GM21717 (cell line): ENCODE results near the gene CDK11A.
"Not testable (repeated sequence)": the region's sequence is repeated elsewhere in the genome, so short reads cannot be mapped to it uniquely, and the experiment has no call there.

ENCODE experiments used
- ATAC-seq: cut with Tn5 transposase; IDR thresholded peaks from one replicate; pipeline ENCODE4 v1.9.1; 2021; ENCODE audit warnings: mild to moderate bottlenecking, moderate library complexity; ENCODE audit not compliant: unreplicated experiment

CDK11A gene

GRCh38 chr1:1754051-1754815 is 30.1 kb upstream of the CDK11A start:
- ATAC-seq: no peak

- ATAC-seq: no peak
Measured at GRCh38 chr1:1753607-1754005, 29.4 kb upstream of the CDK11A start.

- ATAC-seq: no peak
Measured at GRCh38 chr1:1752636-1753606, 28.8 kb upstream of the CDK11A start.

GRCh38 chr1:1752190-1752589 is 28.0 kb upstream of the CDK11A start:
- no peak for ATAC-seq

- not testable (repeated sequence) for ATAC-seq
Measured at GRCh38 chr1:1749941-1750340, 25.8 kb upstream of the CDK11A start.

GRCh38 chr1:1748686-1749321 is 24.6 kb upstream of the CDK11A start:
- ATAC-seq: no peak

GRCh38 chr1:1746566-1746909 is 22.4 kb upstream of the CDK11A start:
- ATAC-seq: peak; percentile 77

- ATAC-seq: peak; percentile 57
Measured at GRCh38 chr1:1745651-1746565, 21.8 kb upstream of the CDK11A start.

- not testable (repeated sequence) for ATAC-seq
Measured at GRCh38 chr1:1742529-1742928, 18.4 kb upstream of the CDK11A start.

- not testable (repeated sequence) for ATAC-seq
Measured at GRCh38 chr1:1741013-1741412, 16.9 kb upstream of the CDK11A start.

GRCh38 chr1:1738799-1739337 is 14.7 kb upstream of the CDK11A start:
- ATAC-seq: not testable (repeated sequence)

- ATAC-seq: not testable (repeated sequence)
Measured at GRCh38 chr1:1737675-1738590, 13.8 kb upstream of the CDK11A start.

- ATAC-seq: no peak
Measured at GRCh38 chr1:1732381-1732780, 8.2 kb upstream of the CDK11A start.

GRCh38 chr1:1730870-1731269 is 6.7 kb upstream of the CDK11A start:
- no peak for ATAC-seq

- not testable (repeated sequence) for ATAC-seq
Measured at GRCh38 chr1:1730230-1730629, 6.1 kb upstream of the CDK11A start.

- not testable (repeated sequence) for ATAC-seq
Measured at GRCh38 chr1:1729116-1729816, 5.1 kb upstream of the CDK11A start.

- not testable (repeated sequence) for ATAC-seq
Measured at GRCh38 chr1:1728308-1729005, 4.3 kb upstream of the CDK11A start.
